ENCODE measurements around the gene GABRG3. TPM values are rescaled to one million over a fixed set of nuclear protein-coding genes. Genes with fewer than 3 reads are reported as not detected.

GABRG3 gene
- polyA plus RNA-seq, 1 experiment: not detected

DNA sequence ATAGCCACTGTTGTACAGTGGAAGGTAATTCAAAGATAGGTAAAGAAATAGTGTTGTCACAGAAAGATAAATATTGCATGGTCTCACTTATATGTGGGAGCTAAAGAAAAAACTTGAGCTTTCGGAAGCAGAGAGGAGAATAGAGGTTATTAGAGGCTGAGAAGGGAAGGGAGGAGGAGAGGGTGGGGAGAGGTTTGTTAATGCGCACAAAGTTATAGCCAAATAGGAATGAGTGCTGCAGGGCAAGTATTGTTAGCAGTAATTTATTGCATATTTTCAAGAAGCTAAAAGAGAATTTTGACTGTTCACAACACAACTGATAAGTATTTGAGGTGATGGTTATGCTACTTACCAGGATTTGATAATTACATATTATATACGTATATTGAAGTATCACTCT, 154.2 kb downstream of the GABRG3 start:
- Histone ChIP-seq H3K27me3 (ENCODE audit: control insufficient read depth, insufficient read depth, low read length) (no peaks in the 10 kb centered on the region), H3K4me3 (ENCODE audit: low read depth, low read length) (no peak overlapping the region), H3K36me3 (ENCODE audit: control insufficient read depth, insufficient read depth, low read length) (no peaks in the 10 kb centered on the region)
- ChIA-PET POLR2A (no interaction called here), CTCF (no interaction called here)
- TF ChIP-seq CTCF (IDR thresholded peaks at IDR 0.05; ENCODE audit: insufficient read depth, low read depth, low read length): no peak
- DNase-seq (ENCODE audit: low read depth): no peak

DNA sequence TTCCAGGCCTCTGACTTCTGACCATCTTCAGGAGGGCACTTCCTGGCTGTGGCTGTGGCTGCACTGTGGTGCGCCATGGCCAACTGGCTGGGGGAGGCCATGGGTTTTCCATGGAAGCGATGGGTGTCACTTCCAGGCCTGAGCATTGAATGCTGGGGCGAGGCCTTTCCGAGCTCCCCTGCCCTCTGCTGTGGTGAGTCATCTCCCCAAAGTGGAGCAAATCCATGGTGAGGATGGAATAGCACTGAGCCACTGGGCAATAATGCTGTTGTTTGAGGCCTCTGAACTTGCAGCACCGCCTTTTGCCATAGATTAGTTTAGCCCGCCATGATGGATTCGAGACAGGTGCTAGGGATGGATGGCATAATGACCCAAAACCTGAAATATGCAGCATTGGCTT, 155.5 kb downstream of the GABRG3 start:
- TF ChIP-seq CTCF (IDR thresholded peaks at IDR 0.05; ENCODE audit: insufficient read depth, low read depth, low read length): no peak
- H3K4me3 ChIP-seq (ENCODE audit: low read depth, low read length): no peak overlapping the region
- CTCF ChIA-PET: no interaction called here
- DNase-seq (ENCODE audit: low read depth): no peak
- H3K27me3 ChIP-seq (ENCODE audit: control insufficient read depth, insufficient read depth, low read length): no peaks in the 10 kb centered on the region
- POLR2A ChIA-PET: no interaction called here
- H3K36me3 ChIP-seq (ENCODE audit: control insufficient read depth, insufficient read depth, low read length): no peaks in the 10 kb centered on the region

GRCh38 chr15:27127815-27128570, 157.0 kb downstream of the GABRG3 start:
- H3K36me3 ChIP-seq (ENCODE audit: control insufficient read depth, insufficient read depth, low read length): no peaks in the 10 kb centered on the region
- POLR2A ChIA-PET: no interaction called here
- TF ChIP-seq CTCF (IDR thresholded peaks at IDR 0.05; ENCODE audit: insufficient read depth, low read depth, low read length): no peak
- H3K4me3 ChIP-seq (ENCODE audit: low read depth, low read length): no peak overlapping the region
- no peaks in the 10 kb centered on the region for H3K27me3 ChIP-seq (ENCODE audit: control insufficient read depth, insufficient read depth, low read length)
- CTCF ChIA-PET: no interaction called here
- DNase-seq (ENCODE audit: low read depth): no peak

- H3K27me3 ChIP-seq (ENCODE audit: control insufficient read depth, insufficient read depth, low read length): no peaks in the 10 kb centered on the region
- ChIA-PET POLR2A (no interaction called here), CTCF (no interaction called here)
- no peak for DNase-seq (ENCODE audit: low read depth)
- TF ChIP-seq CTCF (IDR thresholded peaks at IDR 0.05; ENCODE audit: insufficient read depth, low read depth, low read length): no peak
- no peaks in the 10 kb centered on the region for H3K36me3 ChIP-seq (ENCODE audit: control insufficient read depth, insufficient read depth, low read length)
- no peak overlapping the region for H3K4me3 ChIP-seq (ENCODE audit: low read depth, low read length)
Measured at GRCh38 chr15:27133249-27133648, 162.3 kb downstream of the GABRG3 start.

DNA sequence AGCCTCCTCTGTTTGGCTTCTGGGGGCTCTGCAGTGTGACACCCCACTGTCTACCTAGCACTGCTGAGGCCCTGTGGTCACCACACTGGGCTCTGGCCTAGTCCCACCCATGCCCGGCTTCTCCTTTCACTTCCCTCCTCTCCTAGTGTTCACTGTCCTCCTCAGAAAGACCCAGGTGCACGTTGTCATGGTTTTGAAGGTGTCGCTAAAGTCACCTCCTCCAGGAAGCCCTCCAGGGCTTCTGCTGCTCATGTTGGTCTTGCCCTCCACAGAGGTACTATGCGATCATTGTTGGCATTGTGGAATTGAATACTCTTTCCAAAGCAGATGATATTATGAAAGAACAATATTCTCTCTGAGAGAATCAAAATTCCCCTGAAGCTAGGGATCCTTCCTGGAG, 163.5 kb downstream of the GABRG3 start:
- DNase-seq (ENCODE audit: low read depth): no peak
- ChIA-PET CTCF (no interaction called here), POLR2A (no interaction called here)
- Histone ChIP-seq H3K4me3 (ENCODE audit: low read depth, low read length) (no peak overlapping the region), H3K36me3 (ENCODE audit: control insufficient read depth, insufficient read depth, low read length) (no peaks in the 10 kb centered on the region), H3K27me3 (ENCODE audit: control insufficient read depth, insufficient read depth, low read length) (no peaks in the 10 kb centered on the region)
- TF ChIP-seq CTCF (IDR thresholded peaks at IDR 0.05; ENCODE audit: insufficient read depth, low read depth, low read length): no peak

Measured in BJ (cell line).